Psoas muscle (tissue), 8 donors: ENCODE data around the gene PTPRB. TPM values are rescaled to one million over a fixed set of nuclear protein-coding genes. Genes with fewer than 3 reads are reported as not detected.

Experiments
- ATAC-seq, 4 donors: fragments of 200-7000 bp; cut with Tn5 transposase; one replicate each; pipeline ENCODE4 v1.9.1; 2020; ENCODE audit warnings: moderate library complexity in 3 of 4, mild to moderate bottlenecking in 2 of 4
- DNase-seq, 2 donors: peaks; one replicate each; pipeline ENCODE4 v3.0.0-alpha.2; 2020
- H3K27ac ChIP-seq: fragments of 200-600 bp; one replicate; pipeline ENCODE4 v1.8.0; 2022
- H3K27me3 ChIP-seq, 3 donors: fragments of 200-600 bp in 1 of 3; one replicate each; pipeline versions ENCODE4 v1.6.1 to v1.8.0; 2013 to 2022; ENCODE audit warnings: low read length in 2 of 3, mild to moderate bottlenecking in 2 of 3, moderate library complexity in 1 of 3; ENCODE audit not compliant: insufficient read depth in 3 of 3
- H3K36me3 ChIP-seq, 2 donors: fragments of 200-600 bp in 1 of 2; one replicate each; pipeline versions ENCODE4 v1.6.1 to v1.8.0; 2013 to 2022; ENCODE audit warnings: low read depth in 1 of 2, mild to moderate bottlenecking in 1 of 2, moderate library complexity in 1 of 2; ENCODE audit not compliant: insufficient read depth in 1 of 2
- H3K4me1 ChIP-seq: fragments of 200-600 bp; one replicate; pipeline ENCODE4 v1.8.0; 2022
- H3K4me3 ChIP-seq: fragments of 200-600 bp; one replicate; pipeline ENCODE4 v1.8.0; 2022; ENCODE audit warnings: mild to moderate bottlenecking
- H3K9me3 ChIP-seq: fragments of 200-600 bp; one replicate; pipeline ENCODE4 v1.8.0; 2022
- WGBS, 3 donors: extraction: QIAGEN DNeasy Blood & Tissue Kit; methylation state at CpG; one replicate each; pipeline versions ENCODE4 v1.1.6 to v1.1.7; 2013; 5-methylcytosine and 5-hydroxymethylcytosine counted together
- intact Hi-C, 2 donors: fragments of 100-400 bp; cut with DNase I; formaldehyde crosslinking; loops; one replicate each; pipeline versions ENCODE4 v1.11.0 to v1.14.2; 2022
- polyA plus RNA-seq, 3 donors: library from polyadenylated mRNA; stranded (reverse); fragments of 200-250 nt; gene quantifications; one replicate each; pipeline ENCODE4 v1.2.3, GENCODE V29; 2013
- total RNA-seq, 4 donors: library from RNA; stranded (reverse); fragmentation: NEBNext Ultra II Directional in 2 of 4; extraction: Animal tissue kit (Norgen Biotek cat#: 25700) in 2 of 4; gene quantifications; one replicate each; pipeline versions ENCODE4 v1.2.1 to v1.2.4, GENCODE V29; 2021 to 2023
- TF ChIP-seq, protein P1 (sequence below): fragments of 200-600 bp; IDR thresholded peaks from one replicate; pipeline ENCODE4 v1.8.0; 2022; ENCODE audit warnings: antibody characterized with exemption
- donor health status: healthy with polysubstance abuse.
- donor health status: DM: no; HTN: no; CAD: no; lungs with moderate emphysema.
- donor health status: Bipolar disorder and iron deficiency.
- donor health status: healthy.
- donor health status: DM: yes; HTN: yes; CAD: no.
- donor health status: DM: no; HTN: no; CAD: no.
- donor health status: DM: no; HTN: no; CAD: no.
- donor health status: DM: yes; HTN: yes; CAD: no.

The PTPRB gene
- total and polyA plus RNA-seq, 7 donors, result 6.5 to 32.1 (median 10.9) TPM

DNA sequence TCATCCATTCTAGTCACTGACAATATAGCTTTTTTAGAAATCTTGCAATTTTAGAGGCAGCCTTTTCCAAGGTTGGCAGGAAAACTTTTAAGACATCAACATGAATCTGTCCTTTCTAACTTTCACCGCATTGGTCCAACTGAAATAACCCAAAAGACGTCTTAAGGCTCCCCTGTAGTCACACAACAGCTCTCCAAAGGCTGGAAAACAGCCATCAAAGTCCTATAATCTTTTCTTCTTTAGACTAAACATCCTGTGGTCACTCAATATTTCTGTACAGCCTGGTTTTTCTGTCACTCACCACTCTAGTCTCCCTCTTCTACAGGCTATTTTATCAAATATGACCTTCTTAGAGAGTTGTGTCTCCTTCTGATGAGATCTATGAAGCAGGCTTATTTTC is 4.5 kb upstream of the PTPRB start:
- Histone ChIP-seq H3K4me1 (no peaks in the 10 kb centered on the region), H3K4me3 (no peak overlapping the region), H3K27ac (no peak overlapping the region), H3K36me3 (no peaks in the 10 kb centered on the region), H3K27me3 (peaks cover 0 to 1% (median 0%) of the 10 kb centered on the region in 3 donors), H3K9me3 (no peaks in the 10 kb centered on the region)
- TF ChIP-seq, protein P1, sequence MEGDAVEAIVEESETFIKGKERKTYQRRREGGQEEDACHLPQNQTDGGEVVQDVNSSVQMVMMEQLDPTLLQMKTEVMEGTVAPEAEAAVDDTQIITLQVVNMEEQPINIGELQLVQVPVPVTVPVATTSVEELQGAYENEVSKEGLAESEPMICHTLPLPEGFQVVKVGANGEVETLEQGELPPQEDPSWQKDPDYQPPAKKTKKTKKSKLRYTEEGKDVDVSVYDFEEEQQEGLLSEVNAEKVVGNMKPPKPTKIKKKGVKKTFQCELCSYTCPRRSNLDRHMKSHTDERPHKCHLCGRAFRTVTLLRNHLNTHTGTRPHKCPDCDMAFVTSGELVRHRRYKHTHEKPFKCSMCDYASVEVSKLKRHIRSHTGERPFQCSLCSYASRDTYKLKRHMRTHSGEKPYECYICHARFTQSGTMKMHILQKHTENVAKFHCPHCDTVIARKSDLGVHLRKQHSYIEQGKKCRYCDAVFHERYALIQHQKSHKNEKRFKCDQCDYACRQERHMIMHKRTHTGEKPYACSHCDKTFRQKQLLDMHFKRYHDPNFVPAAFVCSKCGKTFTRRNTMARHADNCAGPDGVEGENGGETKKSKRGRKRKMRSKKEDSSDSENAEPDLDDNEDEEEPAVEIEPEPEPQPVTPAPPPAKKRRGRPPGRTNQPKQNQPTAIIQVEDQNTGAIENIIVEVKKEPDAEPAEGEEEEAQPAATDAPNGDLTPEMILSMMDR, result no peak
- DNase-seq (no peak), ATAC-seq (no peak)
- intact Hi-C loops, result no loop called here
- 88 to 92% (median 90%) methylated on average over 2 of the region's 2 CpGs for WGBS, 3 donors

DNA sequence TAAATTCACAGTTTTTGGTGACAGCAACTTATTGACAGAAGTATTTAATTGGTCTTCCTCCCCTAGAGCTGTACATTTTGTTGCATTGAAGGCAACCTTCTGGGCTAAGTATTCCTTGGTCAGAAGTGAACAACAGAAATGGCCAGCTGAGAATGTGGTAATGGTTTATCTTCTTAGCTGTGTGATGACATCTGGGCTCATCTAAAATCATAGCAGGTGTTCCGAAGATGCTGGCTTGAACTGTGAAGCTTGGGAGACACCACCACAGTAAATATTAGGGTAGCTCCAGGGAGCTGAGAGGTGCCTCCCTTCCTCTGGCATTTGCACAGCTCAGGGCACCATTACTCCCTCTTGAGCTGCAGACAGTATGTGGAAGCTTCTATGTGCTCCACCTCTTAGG is 3.7 kb upstream of the PTPRB start:
- no peak for DNase-seq
- Histone ChIP-seq H3K27me3 (peaks cover 0 to 1% (median 0%) of the 10 kb centered on the region in 3 donors), H3K4me3 (no peak overlapping the region), H3K36me3 (no peaks in the 10 kb centered on the region), H3K9me3 (no peaks in the 10 kb centered on the region), H3K4me1 (no peaks in the 10 kb centered on the region), H3K27ac (no peak overlapping the region)
- intact Hi-C loops, result no loop called here
- 48 to 55% (median 50%) methylated on average over 1 of the region's 1 CpG for WGBS, 3 donors
- TF ChIP-seq, protein P1, result no peak
- no peak for ATAC-seq

DNA sequence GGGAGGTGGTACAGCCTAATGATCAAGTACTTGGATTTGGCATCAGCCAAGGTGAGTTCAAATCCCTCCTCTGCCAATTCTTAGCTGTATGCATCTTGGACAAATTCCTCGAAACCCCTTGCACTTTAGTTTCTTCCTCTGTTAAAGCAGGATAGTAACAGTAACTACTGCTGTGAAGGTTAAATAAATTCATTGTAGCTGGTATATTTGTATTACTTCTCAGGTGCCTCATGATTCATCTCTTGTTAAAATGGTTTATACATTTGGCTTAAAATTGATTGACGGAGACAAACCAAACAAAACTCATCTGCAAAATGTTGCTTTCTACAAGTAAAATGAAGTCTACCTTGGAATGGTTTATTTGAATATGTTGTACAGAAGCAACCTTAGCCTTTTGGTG is 2.3 kb upstream of the PTPRB start:
- Histone ChIP-seq H3K36me3 (no peaks in the 10 kb centered on the region), H3K4me3 (no peak overlapping the region), H3K27me3 (no peaks in the 10 kb centered on the region), H3K27ac (no peak overlapping the region), H3K4me1 (no peaks in the 10 kb centered on the region), H3K9me3 (no peaks in the 10 kb centered on the region)
- 95 to 97% (median 96%) methylated on average over 2 of the region's 2 CpGs for WGBS, 3 donors
- TF ChIP-seq, protein P1, result no peak
- DNase-seq, result no peak
- ATAC-seq, result no peak
- intact Hi-C loops, result no loop called here

DNA sequence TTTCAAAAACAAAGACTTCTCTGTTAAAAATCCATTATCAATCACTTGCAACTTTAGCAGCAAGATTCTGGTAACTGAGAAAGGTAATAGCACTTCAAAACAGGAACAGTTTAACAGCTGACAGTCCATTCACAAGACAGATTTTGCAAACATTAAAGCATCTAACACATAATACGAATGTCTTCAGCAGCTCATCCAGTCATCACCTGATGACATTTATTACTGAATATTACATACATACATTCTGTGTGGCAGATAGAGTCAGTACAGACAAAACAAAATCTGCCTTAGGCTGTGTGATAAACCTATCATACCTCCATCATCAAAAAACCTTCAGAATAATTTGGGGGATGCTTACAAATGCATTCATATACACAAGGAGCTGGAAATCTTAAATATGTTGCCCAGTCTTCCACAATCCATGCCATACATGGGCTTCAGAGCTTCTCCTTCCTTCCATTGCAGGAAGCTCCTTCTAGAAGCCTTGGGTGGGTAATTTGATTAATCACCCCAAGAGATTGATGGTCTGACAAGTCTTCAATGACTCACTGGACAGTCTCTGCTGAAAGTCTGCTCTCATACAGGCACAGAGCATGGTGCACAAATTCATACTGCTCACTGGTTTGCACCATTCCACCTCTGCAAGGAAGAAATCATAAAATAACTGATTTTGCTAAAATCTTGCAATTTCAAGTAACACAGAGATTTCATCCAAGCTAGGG is 1.6 kb upstream of the PTPRB start:
- no peaks in the 10 kb centered on the region for H3K27me3 ChIP-seq
- intact Hi-C loops, result no loop called here
- no peak overlapping the region for H3K4me3 ChIP-seq

More for the DNA sequence above, 1.6 kb upstream of the PTPRB start:
- ATAC-seq (no peak), DNase-seq (no peak)
- H3K4me1 ChIP-seq, result no peaks in the 10 kb centered on the region
- H3K27ac ChIP-seq, result no peak overlapping the region
- H3K9me3 ChIP-seq, result no peaks in the 10 kb centered on the region
- WGBS, 3 donors, result 83 to 87% (median 86%) methylated on average over 1 of the region's 1 CpG
- TF ChIP-seq, protein P1, result no peak
- H3K36me3 ChIP-seq, result no peaks in the 10 kb centered on the region
